CD4-positive, CD25-positive, alpha-beta regulatory T cell (primary cell): ENCODE measurements around the gene PCED1B. TPM values are rescaled to one million over a fixed set of nuclear protein-coding genes. Genes with fewer than 3 reads are reported as not detected.
"Not testable (repeated sequence)": the region's sequence is repeated elsewhere in the genome, so short reads cannot be mapped to it uniquely, and the experiment has no call there.

Experiments
- ATAC-seq, 2 donors: fragments of 150-1000 bp; cut with Tn5 transposase; one replicate each; pipeline ENCODE4 v1.10.0; 2021; ENCODE audit warnings: low read depth in 2 of 2, moderate number of reproducible peaks in 2 of 2, moderate library complexity in 1 of 2
- DNase-seq, 3 donors: peaks; one replicate each; pipeline versions ENCODE4 v3.0.0 to v3.0.0-alpha.2; 2012 to 2022; ENCODE audit warnings: mixed read lengths in 1 of 3
- H3K27ac ChIP-seq: one replicate; pipeline ENCODE4 v1.7.0; 2013; ENCODE audit warnings: mild to moderate bottlenecking, low read length; ENCODE audit not compliant: insufficient read depth, poor library complexity, severe bottlenecking
- H3K27me3 ChIP-seq: one replicate; pipeline ENCODE4 v1.7.0; 2013; ENCODE audit warnings: low read length; ENCODE audit not compliant: control insufficient read depth, insufficient read depth
- H3K36me3 ChIP-seq: one replicate; pipeline ENCODE4 v1.7.0; 2013; ENCODE audit warnings: mild to moderate bottlenecking, low read length, moderate library complexity; ENCODE audit not compliant: control insufficient read depth, insufficient read depth
- H3K4me1 ChIP-seq: 2 replicates; pipeline ENCODE4 v1.7.0; 2013; ENCODE audit warnings: mild to moderate bottlenecking, low read length; ENCODE audit not compliant: insufficient read depth, control insufficient read depth, poor library complexity, severe bottlenecking
- H3K4me3 ChIP-seq: one replicate; pipeline ENCODE4 v1.7.0; 2013; ENCODE audit warnings: low read depth, mild to moderate bottlenecking, low read length, moderate library complexity
- H3K9me3 ChIP-seq, 2 experiments: 1 replicate in 1 of 2; 2 replicates in 1 of 2; pipeline ENCODE4 v1.7.0; 2013; ENCODE audit warnings: low read length in 2 of 2, mild to moderate bottlenecking in 1 of 2, moderate library complexity in 1 of 2; ENCODE audit not compliant: control insufficient read depth in 2 of 2
- H3K27ac Mint-ChIP-seq, 3 donors: one replicate each; pipeline ENCODE4 v1.8.0; 2020 to 2022; ENCODE audit warnings: mild to moderate bottlenecking in 3 of 3, mixed read lengths in 3 of 3, moderate library complexity in 2 of 3
- H3K27me3 Mint-ChIP-seq: one replicate; pipeline ENCODE4 v1.8.0; 2022; ENCODE audit warnings: mild to moderate bottlenecking, mixed read lengths
- H3K36me3 Mint-ChIP-seq: one replicate; pipeline ENCODE4 v1.8.0; 2020; ENCODE audit warnings: mixed read lengths
- H3K4me1 Mint-ChIP-seq, 4 donors: one replicate each; pipeline ENCODE4 v1.8.0; 2020 to 2022; ENCODE audit warnings: mixed read lengths in 4 of 4, mild to moderate bottlenecking in 1 of 4
- H3K4me3 Mint-ChIP-seq, 4 donors: one replicate each; pipeline ENCODE4 v1.8.0; 2020 to 2022; ENCODE audit warnings: mild to moderate bottlenecking in 4 of 4, mixed read lengths in 4 of 4, moderate library complexity in 3 of 4
- H3K9me3 Mint-ChIP-seq, 7 donors: one replicate each; pipeline ENCODE4 v1.8.0; 2020 to 2022; ENCODE audit warnings: mixed read lengths in 7 of 7, mild to moderate bottlenecking in 3 of 7, moderate library complexity in 2 of 7
- polyA plus RNA-seq, 4 donors: library from polyadenylated mRNA; unstranded; fragments of 300-500 nt; fragmentation: Illumina TruSeq; gene quantifications; one replicate each; pipeline ENCODE4 v1.2.3, GENCODE V29; 2021
- total RNA-seq: library from RNA; stranded (reverse); gene quantifications from one replicate; pipeline ENCODE4 v1.2.3, GENCODE V29; 2022

PCED1B gene
- total and polyA plus RNA-seq, 5 donors from 2014 or later, result 56.7 to 74.5 (median 64.9) TPM

DNA sequence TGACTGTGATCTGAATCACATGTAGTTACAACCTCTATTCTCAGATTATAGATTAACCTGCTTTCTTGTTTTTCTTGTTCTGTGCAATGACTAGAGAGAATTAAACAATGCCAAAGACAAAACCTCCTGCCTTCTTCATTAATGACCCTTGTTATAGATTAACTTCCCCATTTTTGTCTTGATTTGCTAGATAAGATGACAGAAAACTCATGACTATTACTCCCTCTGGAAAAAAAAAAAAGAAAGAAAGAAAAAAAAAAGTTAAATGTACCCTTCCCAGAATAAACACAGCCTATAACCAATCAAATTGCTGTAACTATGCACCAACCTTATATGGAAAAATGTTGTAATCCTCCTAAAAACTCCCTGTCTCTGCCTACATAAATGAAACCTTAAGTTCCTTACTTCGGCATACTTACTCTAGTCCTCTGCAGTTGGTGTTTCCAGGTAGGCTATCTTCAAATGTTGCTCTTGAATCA is 41.1 kb upstream of the PCED1B start:
- no peak overlapping the region for H3K4me3 Mint-ChIP-seq
- H3K9me3 Mint-ChIP-seq, result peaks cover 0 to 4% (median 0%) of the 10 kb centered on the region in 7 donors
- H3K27ac ChIP-seq, result no peak overlapping the region
- H3K9me3 ChIP-seq, result no peaks in the 10 kb centered on the region
- H3K36me3 Mint-ChIP-seq, result no peaks in the 10 kb centered on the region
- peaks cover 0 to 11% (median 4%) of the 10 kb centered on the region in 4 donors for H3K4me1 Mint-ChIP-seq
- no peaks in the 10 kb centered on the region for H3K36me3 ChIP-seq
- ATAC-seq, result no peak
- no peak overlapping the region for H3K4me3 ChIP-seq
- H3K27me3 Mint-ChIP-seq, result peaks cover 24% of the 10 kb centered on the region
- no peak overlapping the region for H3K27ac Mint-ChIP-seq
- no peaks in the 10 kb centered on the region for H3K27me3 ChIP-seq
- no peak for DNase-seq
- H3K4me1 ChIP-seq, result peaks cover 3% of the 10 kb centered on the region

DNA sequence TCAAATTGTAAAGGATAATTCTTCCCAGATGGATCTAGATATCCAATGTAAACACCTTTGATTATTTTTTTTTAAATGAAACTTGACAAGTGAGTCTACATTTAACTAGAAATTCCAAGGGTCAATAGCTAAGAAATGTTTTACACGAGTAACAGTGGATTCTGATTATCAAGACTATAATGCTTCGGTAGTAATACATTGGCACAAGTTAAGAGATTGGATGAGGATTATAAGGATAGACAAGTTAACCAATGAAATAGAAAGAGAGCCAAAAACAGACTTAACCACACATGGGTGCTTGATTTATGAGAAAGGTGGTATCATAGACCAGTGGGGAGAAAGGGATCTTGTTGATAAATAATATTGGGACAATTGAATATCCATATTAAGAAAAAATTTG is 40.3 kb upstream of the PCED1B start:
- H3K4me3 Mint-ChIP-seq, result no peak overlapping the region
- no peak overlapping the region for H3K27ac ChIP-seq
- no peak overlapping the region for H3K27ac Mint-ChIP-seq
- no peak overlapping the region for H3K4me3 ChIP-seq
- H3K9me3 Mint-ChIP-seq, result peaks cover 0 to 4% (median 0%) of the 10 kb centered on the region in 7 donors
- peaks cover 29% of the 10 kb centered on the region for H3K27me3 Mint-ChIP-seq
- DNase-seq (no peak), ATAC-seq (no peak)
- peaks cover 3% of the 10 kb centered on the region for H3K4me1 ChIP-seq
- H3K36me3 Mint-ChIP-seq, result no peaks in the 10 kb centered on the region
- no peaks in the 10 kb centered on the region for H3K36me3 ChIP-seq
- no peaks in the 10 kb centered on the region for H3K9me3 ChIP-seq
- peaks cover 0 to 6% (median 2%) of the 10 kb centered on the region in 4 donors for H3K4me1 Mint-ChIP-seq
- H3K27me3 ChIP-seq, result peaks cover 6% of the 10 kb centered on the region

DNA sequence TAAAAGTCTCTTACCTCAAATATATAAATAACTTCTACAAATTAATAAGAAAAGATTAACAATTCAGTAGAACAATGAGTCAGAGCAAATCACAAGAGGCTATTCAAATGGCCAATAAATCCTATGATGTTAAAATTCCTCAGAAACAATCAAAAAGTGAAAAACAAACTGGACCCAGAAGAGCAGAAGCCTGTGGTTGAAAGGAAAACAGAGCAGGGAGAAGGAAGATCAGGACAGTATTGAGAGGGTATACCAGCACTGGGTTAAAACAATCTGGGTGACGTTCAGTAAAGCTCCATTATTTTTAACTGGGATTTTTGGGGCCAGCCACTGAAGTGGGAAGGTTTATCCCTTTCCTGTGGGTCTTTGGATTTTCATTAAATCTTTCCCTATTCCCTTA is 39.7 kb upstream of the PCED1B start:
- H3K27ac Mint-ChIP-seq, result no peak overlapping the region
- DNase-seq, result no peak
- H3K9me3 Mint-ChIP-seq, result peaks cover 0 to 4% (median 0%) of the 10 kb centered on the region in 7 donors
- peaks cover 0 to 6% (median 0%) of the 10 kb centered on the region in 4 donors for H3K4me1 Mint-ChIP-seq
- H3K36me3 ChIP-seq, result no peaks in the 10 kb centered on the region
- no peaks in the 10 kb centered on the region for H3K36me3 Mint-ChIP-seq
- H3K9me3 ChIP-seq, result no peaks in the 10 kb centered on the region
- peaks cover 6% of the 10 kb centered on the region for H3K27me3 ChIP-seq
- H3K4me1 ChIP-seq, result peaks cover 3% of the 10 kb centered on the region
- H3K27me3 Mint-ChIP-seq, result peaks cover 30% of the 10 kb centered on the region
- no peak overlapping the region for H3K4me3 ChIP-seq
- no peak for ATAC-seq
- H3K27ac ChIP-seq, result no peak overlapping the region
- H3K4me3 Mint-ChIP-seq, result no peak overlapping the region

DNA sequence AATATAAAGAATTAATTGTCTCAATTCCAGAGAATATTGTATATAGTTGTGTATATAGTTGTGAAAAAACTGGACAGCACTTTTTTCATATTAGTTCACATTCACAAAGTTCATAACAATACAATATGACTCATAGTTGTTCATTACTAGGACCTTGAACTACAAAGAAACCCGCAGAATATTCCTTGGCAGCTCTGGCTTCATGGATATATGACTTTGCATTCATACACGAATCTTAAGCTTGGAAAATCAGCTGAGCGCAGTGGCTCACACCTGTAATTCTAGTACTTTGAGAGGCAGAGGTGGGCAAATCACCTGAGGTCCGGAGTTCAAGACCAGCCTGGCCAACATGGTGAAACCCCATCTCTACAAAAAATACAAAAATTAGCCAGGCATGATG is 38.1 kb upstream of the PCED1B start:
- peaks cover 3% of the 10 kb centered on the region for H3K4me1 ChIP-seq
- Mint-ChIP-seq H3K27me3 (peaks cover 43% of the 10 kb centered on the region), H3K27ac (no peak overlapping the region), H3K4me3 (peak overlapping the region in 1 of 4 donors; percentile 68), H3K36me3 (no peaks in the 10 kb centered on the region), H3K4me1 (no peaks in the 10 kb centered on the region), H3K9me3 (peaks cover 0 to 4% (median 0%) of the 10 kb centered on the region in 7 donors)
- no peaks in the 10 kb centered on the region for H3K9me3 ChIP-seq
- DNase-seq, result no peak
- H3K27me3 ChIP-seq, result peaks cover 6% of the 10 kb centered on the region
- no peak for ATAC-seq
- no peaks in the 10 kb centered on the region for H3K36me3 ChIP-seq
- H3K4me3 ChIP-seq, result no peak overlapping the region
- no peak overlapping the region for H3K27ac ChIP-seq

DNA sequence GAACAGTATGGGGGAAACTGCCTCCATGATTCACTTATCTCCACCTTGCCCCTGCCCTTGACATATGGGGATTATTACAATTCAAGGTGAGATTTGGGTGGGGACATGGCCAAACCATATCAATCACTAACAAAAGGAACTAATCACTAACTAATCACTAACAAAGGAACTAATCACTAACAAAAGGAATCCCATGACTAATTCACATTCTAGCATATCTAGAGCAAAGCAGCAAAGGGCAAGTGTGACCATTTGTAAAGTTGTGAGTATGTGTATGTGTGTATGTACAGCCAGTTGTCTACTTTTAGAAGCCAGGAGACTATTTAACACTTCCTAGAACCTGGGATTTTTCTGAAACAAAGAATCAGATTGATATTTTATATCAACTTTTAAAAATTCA is 30.9 kb upstream of the PCED1B start:
- H3K4me3 Mint-ChIP-seq, result no peak overlapping the region
- no peaks in the 10 kb centered on the region for H3K4me1 ChIP-seq
- H3K27ac Mint-ChIP-seq, result no peak overlapping the region
- H3K9me3 Mint-ChIP-seq, result peaks cover 0 to 15% (median 3%) of the 10 kb centered on the region in 7 donors
- no peaks in the 10 kb centered on the region for H3K4me1 Mint-ChIP-seq
- no peaks in the 10 kb centered on the region for H3K36me3 ChIP-seq
- peaks cover 4% of the 10 kb centered on the region for H3K27me3 ChIP-seq
- no peak overlapping the region for H3K27ac ChIP-seq
- H3K9me3 ChIP-seq, result peaks cover 4 to 10% of the 10 kb centered on the region in 2 experiments
- no peak for DNase-seq
- no peak overlapping the region for H3K4me3 ChIP-seq
- H3K27me3 Mint-ChIP-seq, result peaks cover 26% of the 10 kb centered on the region
- peaks cover 4% of the 10 kb centered on the region for H3K36me3 Mint-ChIP-seq
- ATAC-seq, result no peak

DNA sequence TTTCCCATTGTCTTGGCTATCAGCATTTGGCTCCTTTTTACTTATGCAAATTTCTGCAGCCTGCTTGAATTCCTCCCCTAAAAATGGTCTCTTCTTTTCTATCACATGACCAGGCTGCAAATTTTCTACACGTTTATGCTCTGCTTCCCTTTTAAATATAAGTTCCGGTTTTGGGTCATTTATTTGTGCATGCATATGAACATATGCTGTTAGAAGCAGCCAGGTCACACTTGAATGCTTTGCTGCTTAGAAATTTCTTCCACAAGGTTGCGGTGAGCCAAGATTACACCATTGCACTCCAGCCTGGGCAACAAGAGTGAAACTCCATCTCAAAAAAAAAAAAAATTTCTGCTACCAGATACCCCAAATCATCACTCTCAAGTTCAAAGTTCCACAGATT is 28.1 kb upstream of the PCED1B start:
- H3K4me3 Mint-ChIP-seq, H3K4me1 ChIP-seq, H3K4me1 Mint-ChIP-seq, H3K27me3 ChIP-seq, H3K4me3 ChIP-seq, H3K36me3 Mint-ChIP-seq, H3K27me3 Mint-ChIP-seq, H3K36me3 ChIP-seq, H3K27ac Mint-ChIP-seq, H3K27ac ChIP-seq, DNase-seq, ATAC-seq: not testable (repeated sequence)
- peaks cover 4 to 10% of the 10 kb centered on the region in 2 experiments for H3K9me3 ChIP-seq
- H3K9me3 Mint-ChIP-seq, result peaks cover 0 to 17% (median 3%) of the 10 kb centered on the region in 7 donors

DNA sequence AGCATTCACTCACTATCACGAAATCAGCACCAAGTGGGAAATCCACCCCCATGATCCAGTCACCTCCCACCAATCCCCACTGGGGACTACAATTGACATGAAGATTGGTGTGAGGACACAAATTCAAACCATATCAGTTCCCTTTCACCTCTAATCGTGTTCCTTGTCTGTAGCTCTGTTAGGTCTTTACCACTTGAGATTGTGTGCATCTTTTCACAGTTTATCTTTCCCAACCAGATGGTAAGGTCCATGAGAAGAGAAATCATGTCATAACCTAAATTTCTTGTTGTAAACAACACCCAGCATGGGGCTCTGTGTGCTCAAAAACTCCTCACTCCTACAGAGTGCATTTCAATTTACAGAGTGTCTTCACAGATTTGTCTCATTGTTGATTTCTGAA is 27.1 kb upstream of the PCED1B start:
- Mint-ChIP-seq H3K4me1 (no peaks in the 10 kb centered on the region), H3K9me3 (peaks cover 0 to 21% (median 4%) of the 10 kb centered on the region in 7 donors), H3K27me3 (peaks cover 9% of the 10 kb centered on the region), H3K27ac (no peak overlapping the region), H3K4me3 (no peak overlapping the region), H3K36me3 (peaks cover 9% of the 10 kb centered on the region)
- peaks cover 4 to 10% of the 10 kb centered on the region in 2 experiments for H3K9me3 ChIP-seq
- ATAC-seq (no peak), DNase-seq (no peak)
- H3K27me3 ChIP-seq, result peaks cover 2% of the 10 kb centered on the region
- no peak overlapping the region for H3K4me3 ChIP-seq
- no peak overlapping the region for H3K27ac ChIP-seq
- no peaks in the 10 kb centered on the region for H3K4me1 ChIP-seq
- H3K36me3 ChIP-seq, result no peaks in the 10 kb centered on the region

DNA sequence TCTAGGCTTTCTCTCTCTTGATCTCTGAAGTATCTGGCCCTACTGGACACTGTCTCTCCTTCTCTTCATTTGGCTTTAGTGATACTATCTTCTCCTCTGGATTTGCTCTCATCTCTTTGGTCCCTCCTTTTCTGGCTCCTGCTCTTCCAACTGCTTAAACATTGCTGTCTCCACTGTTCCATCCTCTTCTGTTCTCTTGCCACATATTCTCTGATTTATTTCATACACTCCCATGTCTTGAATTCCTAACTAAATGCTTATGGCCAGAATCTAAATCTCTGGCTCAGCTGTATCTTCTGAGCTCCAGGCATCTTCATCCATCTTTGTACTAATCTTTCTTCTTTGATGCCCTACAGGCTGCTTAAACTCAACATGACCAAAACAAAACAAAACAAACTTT is 25.5 kb upstream of the PCED1B start:
- H3K27me3 ChIP-seq, result peaks cover 2% of the 10 kb centered on the region
- H3K27ac ChIP-seq, result no peak overlapping the region

More for the DNA sequence above, 25.5 kb upstream of the PCED1B start:
- Mint-ChIP-seq H3K9me3 (peaks cover 0 to 21% (median 5%) of the 10 kb centered on the region in 7 donors), H3K4me3 (no peak overlapping the region), H3K27ac (no peak overlapping the region), H3K4me1 (no peaks in the 10 kb centered on the region), H3K27me3 (peaks cover 4% of the 10 kb centered on the region), H3K36me3 (peaks cover 9% of the 10 kb centered on the region)
- no peaks in the 10 kb centered on the region for H3K36me3 ChIP-seq
- ATAC-seq, result no peak
- H3K4me1 ChIP-seq, result no peaks in the 10 kb centered on the region
- no peak overlapping the region for H3K4me3 ChIP-seq
- H3K9me3 ChIP-seq, result peaks cover 4 to 10% of the 10 kb centered on the region in 2 experiments
- DNase-seq, result no peak
